GM23338 (cell line): Measurements from ENCODE around the gene FUT2. TPM values are rescaled to one million over a fixed set of nuclear protein-coding genes. Genes with fewer than 3 reads are reported as not detected.
A peak's percentile ranks its signal among the peaks of the same experiment; 100 is the strongest.

Source experiments
- ATAC-seq: fragments of 200-7000 bp; cut with Tn5 transposase; 3 replicates; pipeline ENCODE4 v1.9.1; 2020
- DNase-seq: peaks from one replicate; pipeline ENCODE4 v3.0.0-alpha.2; 2015; ENCODE audit warnings: low spot score
- H2AFZ ChIP-seq: fragments of 200-600 bp; sonication (generic); 2 replicates; pipeline ENCODE4 v1.8.0; 2016; ENCODE audit warnings: antibody characterized with exemption, mild to moderate bottlenecking, moderate library complexity
- H3F3A ChIP-seq: fragments of 200-600 bp; sonication (generic); replicated peaks from 2 replicates; pipeline ENCODE4 v1.8.0; 2017; ENCODE audit warnings: antibody characterized with exemption, mixed run types, low read depth
- H3K27ac ChIP-seq: fragments of 200-600 bp; sonication (generic); 2 replicates; pipeline ENCODE4 v1.6.1; 2016; ENCODE audit warnings: low read depth
- H3K27me3 ChIP-seq: fragments of 200-600 bp; sonication (generic); 2 replicates; pipeline ENCODE4 v1.8.0; 2016; ENCODE audit warnings: mild to moderate bottlenecking, mixed run types, moderate library complexity; ENCODE audit not compliant: insufficient read depth
- H3K36me3 ChIP-seq: fragments of 200-600 bp; sonication (generic); 2 replicates; pipeline ENCODE4 v1.8.0; 2016; ENCODE audit warnings: mild to moderate bottlenecking; ENCODE audit not compliant: insufficient read depth
- H3K4me1 ChIP-seq: fragments of 200-600 bp; sonication (generic); 2 replicates; pipeline ENCODE4 v1.8.0; 2016; ENCODE audit warnings: mild to moderate bottlenecking, moderate library complexity; ENCODE audit not compliant: insufficient read depth
- H3K4me2 ChIP-seq: fragments of 200-600 bp; sonication (generic); 2 replicates; pipeline ENCODE4 v1.7.1; 2017; ENCODE audit warnings: mixed run types
- H3K4me3 ChIP-seq: fragments of 200-600 bp; sonication (generic); 2 replicates; pipeline ENCODE4 v1.6.1; 2016; ENCODE audit warnings: mixed run types
- H3K79me2 ChIP-seq: fragments of 200-600 bp; sonication (generic); replicated peaks from 2 replicates; pipeline ENCODE4 v1.8.0; 2017; ENCODE audit warnings: mild to moderate bottlenecking; ENCODE audit not compliant: insufficient read depth
- H3K9me2 ChIP-seq: fragments of 200-600 bp; sonication (generic); 2 replicates; pipeline ENCODE4 v1.8.0; 2017; ENCODE audit not compliant: insufficient read depth
- H4K20me1 ChIP-seq: fragments of 200-600 bp; sonication (generic); replicated peaks from 2 replicates; pipeline ENCODE4 v1.8.0; 2017; ENCODE audit warnings: mild to moderate bottlenecking; ENCODE audit not compliant: insufficient read depth
- H3K27ac Mint-ChIP-seq: 2 replicates; pipeline ENCODE4 v1.8.0; 2020; ENCODE audit warnings: inconsistent platforms, mild to moderate bottlenecking, moderate library complexity, mixed read lengths
- H3K27me3 Mint-ChIP-seq: 3 replicates; pipeline ENCODE4 v1.8.0; 2022; ENCODE audit warnings: low read depth, mild to moderate bottlenecking, moderate library complexity, mixed read lengths, inconsistent platforms; ENCODE audit not compliant: insufficient read depth, poor library complexity
- H3K36me3 Mint-ChIP-seq: 3 replicates; pipeline ENCODE4 v1.8.0; 2021; ENCODE audit warnings: low read depth, mild to moderate bottlenecking, inconsistent platforms, moderate library complexity, mixed read lengths
- H3K4me1 Mint-ChIP-seq: 3 replicates; pipeline ENCODE4 v1.8.0; 2020; ENCODE audit warnings: mild to moderate bottlenecking, inconsistent platforms, mixed read lengths
- H3K4me3 Mint-ChIP-seq: 3 replicates; pipeline ENCODE4 v1.8.0; 2021; ENCODE audit warnings: moderate library complexity, mild to moderate bottlenecking, inconsistent platforms, mixed read lengths
- H3K9me3 Mint-ChIP-seq: 3 replicates; pipeline ENCODE4 v1.8.0; 2020; ENCODE audit warnings: moderate library complexity, mild to moderate bottlenecking, inconsistent platforms, mixed read lengths
- CREB1 ChIP-seq: fragments of 250-450 bp; sonication (Bioruptor Pico); IDR thresholded peaks from 2 replicates; pipeline ENCODE4 v1.5.0; 2020; ENCODE audit warnings: low read depth, mild to moderate bottlenecking, moderate library complexity
- EZH2phosphoT487 ChIP-seq: fragments of 200-600 bp; sonication (generic); IDR thresholded peaks from one replicate; pipeline ENCODE4 v1.8.1; 2018; ENCODE audit warnings: antibody characterized with exemption; ENCODE audit not compliant: unreplicated experiment
- JUNB ChIP-seq: IDR thresholded peaks from one replicate; pipeline ENCODE4 v1.6.1; 2016; ENCODE audit warnings: antibody characterized with exemption; ENCODE audit not compliant: unreplicated experiment
- NANOG ChIP-seq: IDR thresholded peaks from 2 replicates; pipeline ENCODE4 v1.6.1; 2016; ENCODE audit warnings: antibody characterized with exemption, borderline replicate concordance
- POLR2AphosphoS5 ChIP-seq: IDR thresholded peaks from 2 replicates; pipeline ENCODE4 v1.6.1; 2016; ENCODE audit warnings: antibody characterized with exemption, low read depth
- STAT1 ChIP-seq: IDR thresholded peaks from one replicate; pipeline ENCODE4 v1.6.1; 2016; ENCODE audit warnings: antibody characterized with exemption; ENCODE audit not compliant: unreplicated experiment
- polyA plus RNA-seq: library from polyadenylated mRNA; unstranded; fragments of >200 nt; fragmentation: Nextera tagmentation; extraction: Ambion mirVana; gene quantifications from 2 replicates; pipeline ENCODE4 v1.2.1, GENCODE V29; 2016
- total RNA-seq: library from RNA; depleted of rRNA; stranded (reverse); fragments of >200 nt; shearing (Covaris generic); gene quantifications from 2 replicates; pipeline ENCODE4 v1.2.3, GENCODE V29; 2014
- TF ChIP-seq, protein P1 (sequence below): IDR thresholded peaks from 2 replicates; pipeline ENCODE4 v1.6.1; 2016; ENCODE audit warnings: antibody characterized with exemption
- TF ChIP-seq, protein P2 (sequence below), 2 experiments: fragments of 200-600 bp in 1 of 2; sonication (generic) in 1 of 2; conservative IDR thresholded peaks; 2 replicates each; pipeline versions ENCODE4 v1.5.1 to v1.6.1; 2016 to 2017; ENCODE audit warnings: antibody characterized with exemption in 2 of 2, low read depth in 2 of 2, mild to moderate bottlenecking in 2 of 2, moderate library complexity in 1 of 2
- TF ChIP-seq, protein P3 (sequence below): IDR thresholded peaks from one replicate; pipeline ENCODE4 v1.6.1; 2018; ENCODE audit warnings: antibody characterized with exemption; ENCODE audit not compliant: unreplicated experiment

The FUT2 gene
- total and polyA plus RNA-seq, 2 experiments from 2014 or later: 5.0 to 5.6 TPM

DNA sequence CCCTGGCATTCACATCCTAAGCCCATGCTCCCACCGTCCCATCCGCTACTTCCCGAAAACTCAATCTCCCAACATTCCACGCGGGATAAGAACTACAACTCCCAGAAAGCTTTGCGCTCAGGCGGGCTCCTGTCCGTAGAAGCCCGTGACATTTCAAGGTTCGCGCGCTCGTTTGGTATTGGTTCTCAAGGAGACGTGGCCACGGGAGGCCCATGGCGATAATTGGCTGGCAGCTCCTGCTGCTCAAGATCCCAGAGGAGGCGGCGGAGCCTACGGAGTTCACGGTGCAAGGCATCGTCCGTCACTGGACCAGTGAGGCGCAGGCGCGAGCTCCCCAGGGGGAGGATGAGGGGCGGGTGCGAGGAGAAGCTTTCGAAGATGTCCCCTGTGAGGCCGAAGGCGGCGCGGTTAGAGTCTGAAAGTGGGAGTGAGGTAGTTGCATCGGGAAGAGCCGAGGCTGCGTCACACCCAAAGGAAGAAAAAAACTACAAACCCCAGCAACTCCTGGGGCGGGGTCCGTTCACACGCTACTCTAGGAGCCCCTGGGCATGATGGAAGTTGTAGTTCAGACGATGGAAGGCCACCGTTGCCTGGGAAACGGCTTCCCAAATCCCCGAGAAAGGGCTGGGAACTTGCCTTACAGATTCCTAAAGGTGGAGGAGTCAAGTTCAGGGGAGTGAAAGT is 25.0 kb downstream of the FUT2 start:
- Histone ChIP-seq H2AFZ (no peak overlapping the region), H3K27ac (no peak overlapping the region), H3K4me3 (peak overlapping the region; percentile 58), H3K27me3 (no peaks in the 10 kb centered on the region), H3K79me2 (no peaks in the 10 kb centered on the region), H3K36me3 (no peaks in the 10 kb centered on the region), H3F3A (peaks cover 4% of the 10 kb centered on the region; the same call in 1 of the 2 replicates), H3K4me2 (peak overlapping the region; percentile 70), H3K9me2 (no peaks in the 10 kb centered on the region), H3K4me1 (peaks cover 29% of the 10 kb centered on the region), H4K20me1 (no peaks in the 10 kb centered on the region)
- Mint-ChIP-seq H3K4me1 (peaks cover 36% of the 10 kb centered on the region), H3K27ac (peak overlapping the region; percentile 99), H3K36me3 (no peaks in the 10 kb centered on the region; the same call in 2 of the 3 replicates), H3K4me3 (peak overlapping the region; percentile 99), H3K27me3 (peaks cover 19% of the 10 kb centered on the region), H3K9me3 (peaks cover 3% of the 10 kb centered on the region; the same call in 1 of the 3 replicates)
- DNase-seq (peak; percentile 100), ATAC-seq (peak; percentile 82)
- TF ChIP-seq, protein P1, sequence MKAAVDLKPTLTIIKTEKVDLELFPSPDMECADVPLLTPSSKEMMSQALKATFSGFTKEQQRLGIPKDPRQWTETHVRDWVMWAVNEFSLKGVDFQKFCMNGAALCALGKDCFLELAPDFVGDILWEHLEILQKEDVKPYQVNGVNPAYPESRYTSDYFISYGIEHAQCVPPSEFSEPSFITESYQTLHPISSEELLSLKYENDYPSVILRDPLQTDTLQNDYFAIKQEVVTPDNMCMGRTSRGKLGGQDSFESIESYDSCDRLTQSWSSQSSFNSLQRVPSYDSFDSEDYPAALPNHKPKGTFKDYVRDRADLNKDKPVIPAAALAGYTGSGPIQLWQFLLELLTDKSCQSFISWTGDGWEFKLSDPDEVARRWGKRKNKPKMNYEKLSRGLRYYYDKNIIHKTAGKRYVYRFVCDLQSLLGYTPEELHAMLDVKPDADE: peak; percentile 95
- TF ChIP-seq CREB1 (CRISPR knock-in tag) (peak; percentile 72), POLR2AphosphoS5 (peak; percentile 50; the same call in 1 of the 2 replicates), NANOG (no peak), STAT1 (no peak)

DNA sequence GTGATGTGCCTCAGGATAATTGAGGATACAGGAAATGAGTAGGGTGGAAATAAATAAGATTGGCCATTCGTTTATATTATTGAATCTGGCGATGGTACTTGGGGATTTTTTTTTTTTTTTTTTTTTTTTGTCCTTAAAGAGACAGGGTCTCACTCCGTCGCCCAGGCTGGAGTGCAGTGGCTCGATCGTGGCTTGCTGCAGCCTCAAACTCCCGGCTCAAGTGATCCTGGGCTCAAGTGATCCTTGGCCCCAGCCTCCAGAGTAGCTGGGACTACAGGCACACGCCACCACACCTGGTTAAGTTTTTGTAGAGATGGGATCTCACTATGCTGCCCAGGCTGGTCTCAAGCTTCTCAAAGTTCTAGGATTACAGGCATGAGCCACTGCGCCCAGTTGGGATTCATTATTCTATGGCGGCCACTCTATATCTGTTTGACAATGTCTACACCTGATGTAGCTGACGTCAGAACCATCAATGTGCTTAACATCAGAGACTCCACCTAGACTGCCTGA is 26.5 kb downstream of the FUT2 start:
- H3K27ac ChIP-seq: no peak overlapping the region
- H3K79me2 ChIP-seq: no peaks in the 10 kb centered on the region
- Mint-ChIP-seq H3K4me3 (peak overlapping the region; percentile 24; the same call in 2 of the 3 replicates), H3K27ac (no peak overlapping the region), H3K4me1 (peaks cover 27% of the 10 kb centered on the region), H3K9me3 (peaks cover 3% of the 10 kb centered on the region; the same call in 1 of the 3 replicates), H3K36me3 (peaks cover 5% of the 10 kb centered on the region; the same call in 2 of the 3 replicates), H3K27me3 (peaks cover 17% of the 10 kb centered on the region)
- ATAC-seq: no peak
- TF ChIP-seq, protein P2, sequence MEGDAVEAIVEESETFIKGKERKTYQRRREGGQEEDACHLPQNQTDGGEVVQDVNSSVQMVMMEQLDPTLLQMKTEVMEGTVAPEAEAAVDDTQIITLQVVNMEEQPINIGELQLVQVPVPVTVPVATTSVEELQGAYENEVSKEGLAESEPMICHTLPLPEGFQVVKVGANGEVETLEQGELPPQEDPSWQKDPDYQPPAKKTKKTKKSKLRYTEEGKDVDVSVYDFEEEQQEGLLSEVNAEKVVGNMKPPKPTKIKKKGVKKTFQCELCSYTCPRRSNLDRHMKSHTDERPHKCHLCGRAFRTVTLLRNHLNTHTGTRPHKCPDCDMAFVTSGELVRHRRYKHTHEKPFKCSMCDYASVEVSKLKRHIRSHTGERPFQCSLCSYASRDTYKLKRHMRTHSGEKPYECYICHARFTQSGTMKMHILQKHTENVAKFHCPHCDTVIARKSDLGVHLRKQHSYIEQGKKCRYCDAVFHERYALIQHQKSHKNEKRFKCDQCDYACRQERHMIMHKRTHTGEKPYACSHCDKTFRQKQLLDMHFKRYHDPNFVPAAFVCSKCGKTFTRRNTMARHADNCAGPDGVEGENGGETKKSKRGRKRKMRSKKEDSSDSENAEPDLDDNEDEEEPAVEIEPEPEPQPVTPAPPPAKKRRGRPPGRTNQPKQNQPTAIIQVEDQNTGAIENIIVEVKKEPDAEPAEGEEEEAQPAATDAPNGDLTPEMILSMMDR (conservative IDR thresholded peaks at IDR 0.05; ENCODE audit: low read depth in 2 of 2): no peak
- TF ChIP-seq EZH2phosphoT487 (no peak), STAT1 (no peak), JUNB (no peak)
- TF ChIP-seq, protein P3, sequence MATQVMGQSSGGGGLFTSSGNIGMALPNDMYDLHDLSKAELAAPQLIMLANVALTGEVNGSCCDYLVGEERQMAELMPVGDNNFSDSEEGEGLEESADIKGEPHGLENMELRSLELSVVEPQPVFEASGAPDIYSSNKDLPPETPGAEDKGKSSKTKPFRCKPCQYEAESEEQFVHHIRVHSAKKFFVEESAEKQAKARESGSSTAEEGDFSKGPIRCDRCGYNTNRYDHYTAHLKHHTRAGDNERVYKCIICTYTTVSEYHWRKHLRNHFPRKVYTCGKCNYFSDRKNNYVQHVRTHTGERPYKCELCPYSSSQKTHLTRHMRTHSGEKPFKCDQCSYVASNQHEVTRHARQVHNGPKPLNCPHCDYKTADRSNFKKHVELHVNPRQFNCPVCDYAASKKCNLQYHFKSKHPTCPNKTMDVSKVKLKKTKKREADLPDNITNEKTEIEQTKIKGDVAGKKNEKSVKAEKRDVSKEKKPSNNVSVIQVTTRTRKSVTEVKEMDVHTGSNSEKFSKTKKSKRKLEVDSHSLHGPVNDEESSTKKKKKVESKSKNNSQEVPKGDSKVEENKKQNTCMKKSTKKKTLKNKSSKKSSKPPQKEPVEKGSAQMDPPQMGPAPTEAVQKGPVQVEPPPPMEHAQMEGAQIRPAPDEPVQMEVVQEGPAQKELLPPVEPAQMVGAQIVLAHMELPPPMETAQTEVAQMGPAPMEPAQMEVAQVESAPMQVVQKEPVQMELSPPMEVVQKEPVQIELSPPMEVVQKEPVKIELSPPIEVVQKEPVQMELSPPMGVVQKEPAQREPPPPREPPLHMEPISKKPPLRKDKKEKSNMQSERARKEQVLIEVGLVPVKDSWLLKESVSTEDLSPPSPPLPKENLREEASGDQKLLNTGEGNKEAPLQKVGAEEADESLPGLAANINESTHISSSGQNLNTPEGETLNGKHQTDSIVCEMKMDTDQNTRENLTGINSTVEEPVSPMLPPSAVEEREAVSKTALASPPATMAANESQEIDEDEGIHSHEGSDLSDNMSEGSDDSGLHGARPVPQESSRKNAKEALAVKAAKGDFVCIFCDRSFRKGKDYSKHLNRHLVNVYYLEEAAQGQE: no peak
- no peaks in the 10 kb centered on the region for H3K27me3 ChIP-seq
- no peak overlapping the region for H3K4me2 ChIP-seq
- no peak for DNase-seq
- no peaks in the 10 kb centered on the region for H3K36me3 ChIP-seq
- no peak overlapping the region for H3K4me3 ChIP-seq
- peaks cover 21% of the 10 kb centered on the region for H3K4me1 ChIP-seq
- H4K20me1 ChIP-seq: no peaks in the 10 kb centered on the region; the same call in 1 of the 2 replicates
- H3K9me2 ChIP-seq: no peaks in the 10 kb centered on the region
- 0 out of 2 replicates have a peak, but pooled peaks cover 3% of the 10 kb centered on the region for H3F3A ChIP-seq
- no peak overlapping the region for H2AFZ ChIP-seq
